Activated CD4-positive, alpha-beta T cell treated with anti-CD3 and anti-CD28 coated beads for 4 hours (primary cell): ENCODE measurements around the gene EHF.
"Not testable (repeated sequence)": the region's sequence is repeated elsewhere in the genome, so short reads cannot be mapped to it uniquely, and the experiment has no call there.

ENCODE experiments used
- DNase-seq, 2 donors: peaks; one replicate each; pipeline ENCODE4 v3.0.0-alpha.2; 2020

EHF gene

GRCh38 chr11:34620820-34621792 is at the start of gene EHF:
Gene EHF (plus strand): TSS chr11:34621093. CDS start chr11:34642631, 21,538 bp downstream.
- DNase-seq = no peak

- DNase-seq = no peak
These were observed 47.4 kb upstream of the EHF start for GRCh38 chr11:34573537-34573936.

GRCh38 chr11:34575261-34575660 is 45.6 kb upstream of the EHF start:
- no peak for DNase-seq

GRCh38 chr11:34575671-34576070 is 45.2 kb upstream of the EHF start:
- no peak for DNase-seq

- no peak for DNase-seq
These were observed 44.6 kb upstream of the EHF start for GRCh38 chr11:34576331-34576730.

GRCh38 chr11:34583818-34584217 is 37.1 kb upstream of the EHF start:
- DNase-seq = no peak

- no peak for DNase-seq
These were observed 35.6 kb upstream of the EHF start for GRCh38 chr11:34585304-34585734.

- no peak for DNase-seq
These were observed 35.0 kb upstream of the EHF start for GRCh38 chr11:34585735-34586487.

- DNase-seq = no peak
These were observed 34.2 kb upstream of the EHF start for GRCh38 chr11:34586488-34587281.

GRCh38 chr11:34587282-34587677 is 33.6 kb upstream of the EHF start:
- DNase-seq = no peak

GRCh38 chr11:34588023-34588422 is 32.9 kb upstream of the EHF start:
- DNase-seq = no peak

- no peak for DNase-seq
These were observed 32.2 kb upstream of the EHF start for GRCh38 chr11:34588701-34589100.

- not testable (repeated sequence) for DNase-seq
These were observed 31.7 kb upstream of the EHF start for GRCh38 chr11:34589177-34589576.

- DNase-seq = no peak
These were observed 27.8 kb upstream of the EHF start for GRCh38 chr11:34593085-34593484.

GRCh38 chr11:34594603-34595002 is 26.3 kb upstream of the EHF start:
- no peak for DNase-seq

GRCh38 chr11:34595391-34595790 is 25.5 kb upstream of the EHF start:
- no peak for DNase-seq

GRCh38 chr11:34595960-34596644 is 24.8 kb upstream of the EHF start:
- DNase-seq = no peak

- DNase-seq = no peak
These were observed 21.4 kb upstream of the EHF start for GRCh38 chr11:34599406-34599945.

- no peak for DNase-seq
These were observed 20.4 kb upstream of the EHF start for GRCh38 chr11:34600339-34601084.

GRCh38 chr11:34601085-34601444 is 19.8 kb upstream of the EHF start:
- no peak for DNase-seq

GRCh38 chr11:34601609-34602008 is 19.3 kb upstream of the EHF start:
- DNase-seq = no peak
